GM18511 (cell line): ENCODE data around the gene CBX8.

Source experiments
- ATAC-seq: cut with Tn5 transposase; IDR thresholded peaks from one replicate; pipeline ENCODE4 v1.9.1; 2021; ENCODE audit warnings: mild to moderate bottlenecking, moderate library complexity; ENCODE audit not compliant: unreplicated experiment

The CBX8 gene

GRCh38 chr17:79795795-79796443 is 958 bp downstream of the CBX8 start:
- ATAC-seq = no peak

DNA sequence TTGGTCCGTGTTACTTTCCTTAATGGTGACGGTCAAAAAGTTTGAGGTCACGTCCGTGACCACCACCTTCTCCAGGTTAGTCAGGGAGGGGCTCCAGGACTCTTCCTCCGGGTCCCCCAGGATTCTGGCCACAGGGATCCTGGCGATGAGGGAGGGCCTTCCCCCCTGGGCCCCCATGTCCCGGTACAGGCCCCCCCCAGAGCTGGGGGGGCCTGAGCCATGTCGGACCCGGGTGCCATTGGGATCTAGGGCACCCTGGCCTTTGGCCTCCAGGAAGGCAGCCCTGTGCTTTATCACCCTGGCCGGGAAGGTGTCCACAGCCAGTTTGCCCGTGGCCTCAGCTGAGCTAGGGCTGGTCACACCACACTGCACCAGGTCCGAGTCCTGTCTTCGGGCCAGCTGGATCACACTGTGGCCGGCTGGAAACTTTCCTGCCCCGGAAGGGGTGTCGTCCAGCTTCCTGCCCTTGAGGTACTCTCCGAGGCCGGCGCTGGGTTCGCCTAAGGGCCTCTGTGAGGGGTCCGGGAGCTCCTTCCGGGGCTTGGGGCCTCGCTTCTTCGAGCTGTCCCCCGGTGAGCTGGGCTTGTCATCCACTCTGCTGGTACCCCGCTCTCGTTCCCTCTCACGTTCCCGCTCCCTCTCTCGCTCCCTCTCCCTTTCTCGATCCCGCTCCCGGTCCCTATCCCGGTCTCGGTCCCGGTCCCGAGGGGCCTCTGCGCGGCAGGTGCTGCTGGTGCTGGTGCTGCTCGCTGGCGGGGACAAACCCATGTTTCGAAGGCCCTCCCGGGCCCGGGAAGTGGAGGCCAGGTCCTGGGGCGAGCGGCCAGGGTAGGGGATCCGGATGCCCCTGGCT is 2.0 kb downstream of the CBX8 start:
- ATAC-seq = no peak

- no peak for ATAC-seq
These were observed 3.0 kb downstream of the CBX8 start for GRCh38 chr17:79793924-79794304.

DNA sequence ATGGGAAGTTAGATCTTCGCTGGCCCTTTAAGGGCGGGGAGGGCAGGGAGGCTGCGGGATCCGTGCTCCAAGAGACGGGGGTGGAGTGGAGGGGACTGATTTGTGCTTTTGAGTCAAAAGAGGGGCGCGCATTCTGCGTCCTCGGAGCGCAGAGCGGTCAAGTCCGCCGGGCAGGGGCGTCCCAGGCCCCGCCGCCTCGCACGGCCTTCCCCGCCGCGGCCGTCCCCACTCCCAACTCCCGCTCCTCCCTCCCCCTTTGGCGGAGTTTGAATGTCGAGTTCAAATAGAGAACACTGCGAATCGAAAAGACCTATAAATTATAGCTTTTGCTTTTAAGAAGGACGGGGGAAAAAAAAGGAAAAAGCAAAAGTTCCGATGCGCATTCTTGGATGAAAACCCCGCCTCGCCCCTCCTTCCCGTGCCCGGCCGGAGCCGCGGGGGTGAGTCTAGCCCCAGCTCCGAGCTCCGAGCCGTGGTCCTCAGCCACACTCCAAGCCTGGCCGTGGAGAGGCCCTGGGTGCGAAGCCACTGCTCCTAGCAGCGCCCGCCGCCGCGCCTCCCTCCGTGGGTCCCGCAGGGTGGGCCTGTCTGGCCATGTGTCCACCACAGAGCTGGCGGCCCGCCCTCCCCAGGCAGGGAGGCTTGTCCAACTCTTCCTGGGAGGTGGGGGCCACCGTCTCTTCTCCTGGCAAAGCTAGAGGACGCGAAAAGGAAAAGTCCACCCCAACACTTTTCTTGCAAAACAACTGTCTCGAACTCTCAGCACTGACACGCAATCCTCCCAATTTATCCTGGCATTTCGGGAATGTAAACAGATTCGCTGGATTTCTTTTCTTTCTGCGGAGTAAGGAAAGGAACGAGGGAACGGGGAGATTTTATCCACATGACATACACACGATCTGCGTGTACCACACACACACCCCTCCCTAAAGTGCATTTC is 3.6 kb downstream of the CBX8 start:
- no peak for ATAC-seq

DNA sequence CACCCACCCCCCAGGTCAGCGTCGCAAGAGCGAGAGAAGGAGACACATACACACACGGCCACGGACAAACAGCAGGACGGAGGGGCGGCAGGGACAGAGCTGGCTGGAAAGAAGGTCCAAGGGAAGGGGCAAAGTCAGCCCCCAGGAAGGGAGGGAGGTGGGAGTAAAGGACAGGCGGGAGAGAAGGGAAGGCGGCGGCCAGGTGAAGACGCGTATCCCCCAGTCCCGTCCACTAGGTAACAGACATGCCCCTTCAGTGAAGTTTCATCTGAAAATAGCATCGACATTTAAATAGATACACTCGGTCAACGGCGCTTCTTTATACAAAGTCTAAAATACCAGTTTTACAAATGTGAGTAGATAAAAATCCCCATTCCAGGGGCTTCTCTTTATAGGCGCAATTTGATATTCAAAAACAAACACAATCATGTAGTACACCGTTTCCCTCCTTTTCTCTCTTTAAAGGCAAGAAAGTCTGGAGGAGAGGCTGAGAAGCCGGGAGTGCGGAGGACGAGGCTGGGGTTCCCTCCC is 4.5 kb downstream of the CBX8 start:
- no peak for ATAC-seq

DNA sequence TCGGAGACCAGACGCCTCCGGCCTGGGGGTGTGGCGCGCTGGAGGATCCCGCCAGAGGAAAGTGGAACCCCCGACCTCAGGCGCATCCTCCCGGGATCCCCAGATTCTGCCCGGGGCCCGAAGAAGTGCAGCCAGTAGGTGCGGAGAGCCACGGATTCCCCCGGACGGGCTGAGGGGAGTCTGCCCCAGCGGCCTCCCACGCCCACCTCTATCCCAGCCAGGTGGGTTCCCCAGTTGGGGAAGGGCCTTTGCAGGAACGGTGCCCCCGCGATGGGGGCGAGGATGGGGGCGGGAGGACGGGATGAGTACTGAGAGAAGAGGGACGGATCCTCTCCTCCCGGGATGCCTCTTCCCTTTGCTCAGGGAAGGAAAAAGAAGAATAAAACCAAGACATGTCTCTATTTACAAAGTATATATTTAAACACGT is 5.1 kb downstream of the CBX8 start:
- no peak for ATAC-seq

GRCh38 chr17:79790805-79791734 is 5.8 kb downstream of the CBX8 start:
- no peak for ATAC-seq

DNA sequence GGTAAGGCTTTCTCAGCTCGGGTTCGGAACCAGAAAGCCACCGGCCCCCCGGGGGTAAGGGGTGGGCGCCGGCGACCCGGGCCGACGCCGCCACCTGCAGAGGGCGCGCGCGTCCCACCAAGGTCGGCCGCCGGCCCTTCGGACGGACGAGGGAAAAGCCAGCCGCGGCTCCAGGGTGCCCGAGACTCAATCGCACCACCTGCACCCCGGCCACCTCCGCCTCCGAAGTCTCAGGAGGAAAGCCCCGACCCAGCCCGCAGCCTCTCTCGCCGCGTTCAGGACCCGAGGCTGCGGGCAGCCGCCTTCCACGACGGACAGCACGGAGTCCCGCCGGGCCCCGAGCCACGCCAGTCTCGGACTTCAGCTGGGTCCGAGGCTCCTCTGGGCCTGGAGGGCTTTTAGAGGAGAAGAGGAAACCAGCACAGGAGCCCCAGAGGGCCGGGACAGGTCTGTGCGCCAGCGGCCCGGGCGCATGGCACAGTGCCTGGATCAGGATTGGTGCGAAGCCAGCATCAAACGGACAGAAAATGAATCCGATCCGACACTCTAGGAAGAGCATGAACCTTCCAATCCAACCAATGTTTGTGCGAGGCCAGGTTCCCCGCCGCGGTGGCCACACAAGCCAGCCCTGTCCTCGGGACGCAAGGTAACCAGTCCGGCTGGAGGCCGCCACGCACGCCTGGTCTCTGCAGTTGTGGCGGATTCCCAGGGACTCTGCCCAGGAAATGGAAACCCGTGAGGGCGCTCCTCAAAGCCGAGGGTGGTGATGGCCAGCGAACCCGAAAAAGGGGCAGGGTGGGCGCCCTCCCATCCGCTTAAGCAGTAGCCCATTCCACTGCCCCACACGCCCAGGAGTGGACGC is 6.7 kb downstream of the CBX8 start:
- ATAC-seq = no peak

- no peak for ATAC-seq
These were observed 7.6 kb downstream of the CBX8 start for GRCh38 chr17:79788989-79789942.

DNA sequence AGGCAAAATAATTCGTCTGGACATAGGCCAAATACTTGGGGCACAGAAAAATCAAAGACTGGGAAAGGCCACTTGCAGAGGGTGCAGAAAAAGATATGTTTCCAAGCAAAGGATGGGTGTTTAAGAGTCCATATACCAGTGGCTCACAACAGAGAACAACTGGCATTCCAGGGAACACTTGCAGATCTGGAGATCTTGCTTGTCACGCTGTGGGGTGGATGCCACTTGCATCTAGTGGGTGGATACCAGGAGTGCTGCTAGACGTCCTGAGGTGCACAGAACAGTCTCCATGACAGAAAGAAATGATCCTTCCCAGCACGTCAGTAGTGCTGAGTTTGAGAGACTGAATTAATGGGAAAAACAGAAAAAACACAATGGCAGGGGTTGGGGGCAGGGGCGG is 8.4 kb downstream of the CBX8 start:
- no peak for ATAC-seq

- no peak for ATAC-seq
These were observed 9.8 kb downstream of the CBX8 start for GRCh38 chr17:79786930-79787643.

DNA sequence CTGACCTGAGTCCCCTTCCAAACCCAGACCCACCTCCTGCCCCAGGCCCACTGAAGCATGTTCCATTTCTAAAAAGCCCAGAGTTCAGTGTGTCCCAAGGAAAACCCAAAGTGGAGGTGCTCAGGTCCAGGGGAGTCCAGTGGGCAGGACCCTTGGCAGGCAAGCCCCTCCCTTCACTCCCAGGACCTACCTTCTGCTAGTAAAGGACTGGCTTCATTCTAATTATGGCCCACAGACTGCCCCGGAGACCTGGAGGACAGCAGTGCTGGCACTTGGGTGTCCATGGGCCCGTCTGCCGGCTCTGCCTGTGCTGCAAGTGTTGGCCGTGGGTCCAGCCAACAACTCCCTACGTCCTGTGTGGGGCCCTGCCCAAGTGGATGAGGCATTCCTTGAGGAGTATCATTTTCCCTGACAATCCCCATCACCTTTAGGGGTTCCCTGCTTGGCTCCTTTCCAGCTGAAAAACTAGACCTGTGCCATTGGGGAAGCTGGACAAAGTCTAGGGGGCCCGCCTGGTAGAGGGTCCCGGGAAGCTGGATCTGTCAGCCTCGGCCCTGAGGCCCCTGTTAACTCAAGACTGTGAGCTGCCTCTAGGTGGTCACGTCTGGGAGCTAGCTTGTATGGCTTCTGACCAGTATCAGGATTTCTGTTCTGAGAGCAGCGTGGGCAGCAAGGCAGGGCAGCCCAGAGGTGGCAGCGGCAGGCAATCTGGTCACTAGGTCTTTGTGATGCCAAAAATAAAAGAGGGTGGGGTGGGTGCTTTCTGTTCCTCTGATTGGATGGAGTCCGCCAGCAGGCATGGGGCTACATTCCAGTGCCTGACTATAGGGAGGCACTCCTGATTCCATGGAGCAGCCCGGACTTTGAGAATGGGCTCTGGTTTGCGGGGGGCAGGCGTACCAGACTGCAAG is 10.7 kb downstream of the CBX8 start:
- no peak for ATAC-seq

- ATAC-seq = no peak
These were observed 11.6 kb downstream of the CBX8 start for GRCh38 chr17:79785017-79785899.

DNA sequence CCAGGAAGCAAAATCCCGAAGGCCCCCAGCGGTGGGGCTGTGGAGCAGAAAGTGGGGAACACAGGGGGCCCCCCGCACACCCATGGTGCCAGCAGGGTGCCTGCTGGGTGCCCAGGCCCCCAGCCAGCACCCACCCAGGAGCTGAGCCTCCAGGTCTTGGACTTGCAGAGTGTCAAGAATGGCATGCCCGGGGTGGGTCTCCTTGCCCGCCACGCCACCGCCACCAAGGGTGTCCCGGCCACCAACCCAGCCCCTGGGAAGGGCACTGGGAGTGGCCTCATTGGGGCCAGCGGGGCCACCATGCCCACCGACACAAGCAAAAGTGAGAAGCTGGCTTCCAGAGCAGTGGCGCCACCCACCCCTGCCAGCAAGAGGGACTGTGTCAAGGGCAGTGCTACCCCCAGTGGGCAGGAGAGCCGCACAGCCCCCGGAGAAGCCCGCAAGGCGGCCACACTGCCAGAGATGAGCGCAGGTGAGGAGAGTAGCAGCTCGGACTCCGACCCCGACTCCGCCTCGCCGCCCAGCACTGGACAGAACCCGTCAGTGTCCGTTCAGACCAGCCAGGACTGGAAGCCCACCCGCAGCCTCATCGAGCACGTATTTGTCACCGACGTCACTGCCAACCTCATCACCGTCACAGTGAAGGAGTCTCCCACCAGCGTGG is 12.4 kb downstream of the CBX8 start:
- ATAC-seq = no peak

GRCh38 chr17:79783891-79784290 is 13.0 kb downstream of the CBX8 start:
- ATAC-seq = no peak
